HEK293 (cell line): ENCODE measurements around the gene PRMT1.
A peak's percentile ranks its signal among the peaks of the same experiment; 100 is the strongest.

Source experiments
- CTCF ChIA-PET: fragments of 350-600 bp; formaldehyde crosslinking; extraction: SDS; loops from one replicate; lab custom pipeline; 2021; ENCODE audit warnings: antibody characterized with exemption; lab: Yijun Ruan, JAX
- POLR2A ChIA-PET: fragments of 300-600 bp; formaldehyde crosslinking; extraction: SDS; loops from one replicate; lab custom pipeline; 2020; ENCODE audit warnings: antibody characterized with exemption, inconsistent platforms; lab: Yijun Ruan, JAX
- H3K27ac ChIP-seq: fragments of 200-500 bp; sonication (Bioruptor generic); 2 replicates; pipeline ENCODE4 v1.5.1; 2014; ENCODE audit warnings: low read depth, low read length, control low read depth, inconsistent platforms; ENCODE audit errors: extremely low read depth
- H3K36me3 ChIP-seq, 2 experiments: fragments of 200-500 bp in 1 of 2; sonication (Bioruptor generic) in 1 of 2; 1 replicate in 1 of 2; 2 replicates in 1 of 2; pipeline ENCODE4 v1.5.1; 2014 to 2017; ENCODE audit warnings: inconsistent platforms in 2 of 2, low read length in 2 of 2; ENCODE audit not compliant: control insufficient read depth in 2 of 2, insufficient read depth in 1 of 2
- H3K4me1 ChIP-seq: fragments of 200-500 bp; sonication (Bioruptor generic); 2 replicates; pipeline ENCODE4 v1.5.1; 2014; ENCODE audit warnings: mild to moderate bottlenecking, low read length, inconsistent platforms; ENCODE audit not compliant: control insufficient read depth, insufficient read depth
- H3K4me3 ChIP-seq: 2 replicates; pipeline ENCODE4 v1.5.1; 2011; ENCODE audit warnings: low read depth, mild to moderate bottlenecking, control low read depth, low read length, moderate library complexity
- H3K9me3 ChIP-seq: fragments of 200-500 bp; sonication (Bioruptor generic); 2 replicates; pipeline ENCODE4 v1.5.1; 2014; ENCODE audit warnings: low read depth, low read length, inconsistent platforms; ENCODE audit not compliant: control insufficient read depth, insufficient read depth
- BCL11A ChIP-seq: fragments of 450-650 bp; formaldehyde crosslinking; IDR thresholded peaks from 2 replicates; pipeline ENCODE4 v1.5.1; 2016; ENCODE audit warnings: low read depth, missing biosample characterization, missing genetic modification characterization
- EGR2 ChIP-seq: fragments of 450-650 bp; formaldehyde crosslinking; IDR thresholded peaks from 2 replicates; pipeline ENCODE4 v1.5.1; 2016; ENCODE audit warnings: low read depth, missing biosample characterization, missing genetic modification characterization
- GLIS1 ChIP-seq: fragments of 450-650 bp; formaldehyde crosslinking; IDR thresholded peaks from 2 replicates; pipeline ENCODE4 v1.5.1; 2016; ENCODE audit warnings: missing biosample characterization, missing genetic modification characterization
- IKZF3 ChIP-seq: fragments of 450-650 bp; IDR thresholded peaks from 2 replicates; pipeline ENCODE4 v1.5.0; 2018; ENCODE audit warnings: missing biosample characterization, mild to moderate bottlenecking, missing genetic modification characterization, moderate library complexity
- KLF10 ChIP-seq: fragments of 450-650 bp; IDR thresholded peaks from 2 replicates; pipeline ENCODE4 v1.5.1; 2018; ENCODE audit warnings: missing biosample characterization, mild to moderate bottlenecking, missing genetic modification characterization
- KLF16 ChIP-seq: fragments of 450-650 bp; formaldehyde crosslinking; IDR thresholded peaks from 2 replicates; pipeline ENCODE4 v1.5.1; 2017; ENCODE audit warnings: missing biosample characterization, missing genetic modification characterization
- KLF9 ChIP-seq: fragments of 450-650 bp; formaldehyde crosslinking; IDR thresholded peaks from 2 replicates; pipeline ENCODE4 v1.5.1; 2016; ENCODE audit warnings: missing biosample characterization, missing genetic modification characterization, low read depth
- PATZ1 ChIP-seq: fragments of 450-650 bp; formaldehyde crosslinking; IDR thresholded peaks from 2 replicates; pipeline ENCODE4 v1.5.1; 2016; ENCODE audit warnings: missing biosample characterization, missing genetic modification characterization
- SP7 ChIP-seq: fragments of 450-650 bp; formaldehyde crosslinking; IDR thresholded peaks from 2 replicates; pipeline ENCODE4 v1.5.1; 2016; ENCODE audit warnings: missing biosample characterization, missing genetic modification characterization
- ZBTB17 ChIP-seq: fragments of 450-650 bp; formaldehyde crosslinking; IDR thresholded peaks from 2 replicates; pipeline ENCODE4 v1.5.1; 2016; ENCODE audit warnings: missing biosample characterization, missing genetic modification characterization
- ZFP37 ChIP-seq: fragments of 450-650 bp; formaldehyde crosslinking; IDR thresholded peaks from 2 replicates; pipeline ENCODE4 v1.5.1; 2016; ENCODE audit warnings: missing biosample characterization, missing genetic modification characterization
- ZFP69B ChIP-seq: fragments of 450-650 bp; formaldehyde crosslinking; IDR thresholded peaks from 2 replicates; pipeline ENCODE4 v1.5.1; 2016; ENCODE audit warnings: missing biosample characterization, missing genetic modification characterization
- ZNF10 ChIP-seq: fragments of 450-650 bp; formaldehyde crosslinking; IDR thresholded peaks from 2 replicates; pipeline ENCODE4 v1.5.1; 2017; ENCODE audit warnings: missing biosample characterization, missing genetic modification characterization
- ZNF133 ChIP-seq: fragments of 450-650 bp; formaldehyde crosslinking; IDR thresholded peaks from 2 replicates; pipeline ENCODE4 v1.5.1; 2016; ENCODE audit warnings: missing biosample characterization, missing genetic modification characterization
- ZNF175 ChIP-seq: fragments of 450-650 bp; formaldehyde crosslinking; IDR thresholded peaks from 2 replicates; pipeline ENCODE4 v1.5.1; 2016; ENCODE audit warnings: missing biosample characterization, missing genetic modification characterization
- ZNF184 ChIP-seq: fragments of 450-650 bp; IDR thresholded peaks from 2 replicates; pipeline ENCODE4 v1.5.1; 2018; ENCODE audit warnings: missing biosample characterization, mild to moderate bottlenecking, missing genetic modification characterization
- ZNF311 ChIP-seq: fragments of 450-650 bp; formaldehyde crosslinking; IDR thresholded peaks from 2 replicates; pipeline ENCODE4 v1.5.1; 2017; ENCODE audit warnings: missing biosample characterization, missing genetic modification characterization, borderline replicate concordance
- ZNF394 ChIP-seq: fragments of 450-650 bp; formaldehyde crosslinking; IDR thresholded peaks from 2 replicates; pipeline ENCODE4 v1.5.1; 2016; ENCODE audit warnings: missing biosample characterization, missing genetic modification characterization, mild to moderate bottlenecking, moderate library complexity, borderline replicate concordance
- ZNF514 ChIP-seq: fragments of 450-650 bp; formaldehyde crosslinking; IDR thresholded peaks from 2 replicates; pipeline ENCODE4 v1.5.1; 2016; ENCODE audit warnings: missing biosample characterization, missing genetic modification characterization
- ZNF560 ChIP-seq: fragments of 450-650 bp; formaldehyde crosslinking; IDR thresholded peaks from 2 replicates; pipeline ENCODE4 v1.5.1; 2017; ENCODE audit warnings: missing biosample characterization, missing genetic modification characterization, borderline replicate concordance
- ZNF571 ChIP-seq: fragments of 450-650 bp; formaldehyde crosslinking; IDR thresholded peaks from 2 replicates; pipeline ENCODE4 v1.5.0; 2017; ENCODE audit warnings: missing biosample characterization, missing genetic modification characterization
- ZNF596 ChIP-seq: fragments of 450-650 bp; IDR thresholded peaks from 2 replicates; pipeline ENCODE4 v1.5.0; 2018; ENCODE audit warnings: missing biosample characterization, mild to moderate bottlenecking, missing genetic modification characterization, moderate library complexity
- ZNF600 ChIP-seq: fragments of 450-650 bp; formaldehyde crosslinking; IDR thresholded peaks from 2 replicates; pipeline ENCODE4 v1.5.1; 2016; ENCODE audit warnings: missing biosample characterization, missing genetic modification characterization
- ZNF610 ChIP-seq: fragments of 450-650 bp; formaldehyde crosslinking; IDR thresholded peaks from 2 replicates; pipeline ENCODE4 v1.5.1; 2016; ENCODE audit warnings: missing biosample characterization, missing genetic modification characterization, borderline replicate concordance
- ZNF768 ChIP-seq: fragments of 450-650 bp; formaldehyde crosslinking; IDR thresholded peaks from 2 replicates; pipeline ENCODE4 v1.5.1; 2018; ENCODE audit warnings: missing biosample characterization, mild to moderate bottlenecking, missing genetic modification characterization
- ZNF792 ChIP-seq: fragments of 450-650 bp; formaldehyde crosslinking; IDR thresholded peaks from 2 replicates; pipeline ENCODE4 v1.5.1; 2016; ENCODE audit warnings: missing biosample characterization, missing genetic modification characterization
- ZSCAN30 ChIP-seq: fragments of 450-650 bp; IDR thresholded peaks from 2 replicates; pipeline ENCODE4 v1.5.1; 2018; ENCODE audit warnings: missing biosample characterization, mild to moderate bottlenecking, missing genetic modification characterization, moderate library complexity
- TF ChIP-seq, protein P1 (sequence below): fragments of 450-650 bp; formaldehyde crosslinking; conservative IDR thresholded peaks from 2 replicates; pipeline ENCODE4 v1.5.1; 2016; ENCODE audit warnings: low read depth, missing biosample characterization, missing genetic modification characterization
- TF ChIP-seq, protein P2 (sequence below): fragments of 450-650 bp; formaldehyde crosslinking; IDR thresholded peaks from 2 replicates; pipeline ENCODE4 v1.5.1; 2016; ENCODE audit warnings: missing biosample characterization, missing genetic modification characterization

PRMT1 gene

DNA sequence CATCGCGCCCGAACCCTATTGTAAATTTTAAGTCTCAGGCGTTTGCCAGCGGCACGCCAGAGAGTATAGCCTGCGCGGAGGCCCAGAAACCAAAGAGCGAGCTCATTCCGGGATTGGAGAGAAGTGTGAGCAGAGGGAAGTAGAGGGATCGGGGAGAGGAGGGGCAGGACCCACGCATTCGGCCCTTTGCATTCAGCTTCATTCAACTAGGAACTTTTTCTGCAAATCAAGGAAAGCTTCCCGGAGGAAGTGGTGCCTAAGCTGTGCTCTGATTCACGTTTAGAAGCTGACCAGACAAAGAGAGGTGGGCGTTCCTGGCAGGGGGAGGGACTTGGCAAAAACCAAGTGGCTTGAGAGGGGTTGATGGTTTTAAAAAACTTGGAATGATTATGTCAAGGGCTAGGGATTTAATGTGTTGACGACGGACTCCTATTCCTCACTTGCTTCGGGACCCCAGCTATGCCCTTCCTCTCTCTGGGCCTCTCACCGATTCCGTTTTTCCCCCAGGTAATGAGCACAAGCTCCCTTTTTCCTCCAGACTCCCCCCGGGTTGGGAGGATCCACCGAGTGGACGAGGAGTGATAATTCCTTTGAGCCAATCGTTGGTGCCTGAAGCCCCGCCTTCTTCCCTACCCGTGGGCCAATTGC is 811 bp upstream of the PRMT1 start:
- peaks cover 23% of the 10 kb centered on the region for H3K4me1 ChIP-seq
- ChIA-PET POLR2A (interaction anchor here (0.5 to 3.8 kb wide), 36 partner anchors 9 to 602 kb away, joined by 3 to 56 read pairs (median 5); partner anchors contain the start of genes ADM5, AKT1S1, ALDH16A1 and AP2A1), CTCF (interaction anchor here (0.6 to 4.4 kb wide), 11 partner anchors 12 to 203 kb away, joined by 3 to 27 read pairs (median 4); partner anchors contain the start of genes BCL2L12, IRF3 and PRRG2)
- peaks cover 13 to 14% of the 10 kb centered on the region in 2 experiments; a peak in 2 of 3 replicates for H3K36me3 ChIP-seq
- peak overlapping the region; percentile 94 for H3K27ac ChIP-seq
- no peaks in the 10 kb centered on the region for H3K9me3 ChIP-seq
- peak overlapping the region; percentile 46 for H3K4me3 ChIP-seq
- TF ChIP-seq ZNF175 (tag by site-specific recombination) (no peak), SP7 (tag by site-specific recombination) (peak; percentile 82), ZSCAN30 (peak; percentile 22; the same call in 1 of the 2 replicates), ZNF184 (tag by site-specific recombination) (no peak), ZNF600 (tag by site-specific recombination) (no peak), PATZ1 (tag by site-specific recombination) (no peak), ZNF610 (tag by site-specific recombination) (no peak), ZFP69B (tag by site-specific recombination) (peak; percentile 21; the same call in 1 of the 2 replicates), KLF10 (tag by site-specific recombination) (peak; percentile 61; the same call in 1 of the 2 replicates), ZNF514 (tag by site-specific recombination) (no peak), IKZF3 (tag by site-specific recombination) (peak; percentile 78), ZNF560 (tag by site-specific recombination) (no peak), ZNF394 (tag by site-specific recombination) (peak; percentile 22; the same call in 1 of the 2 replicates), ZBTB17 (peak; percentile 74), ZNF792 (tag by site-specific recombination) (0 out of 2 replicates have a peak, but pooled peaks have one; percentile 58), ZFP37 (tag by site-specific recombination) (no peak), KLF16 (peak; percentile 96), ZNF133 (tag by site-specific recombination) (no peak), BCL11A (no peak), EGR2 (peak; percentile 31; the same call in 1 of the 2 replicates), ZNF596 (no peak), ZNF768 (peak; percentile 96), ZNF10 (tag by site-specific recombination) (0 out of 2 replicates have a peak, but pooled peaks have one; percentile 11), GLIS1 (tag by site-specific recombination) (no peak), ZNF311 (tag by site-specific recombination) (no peak), ZNF571 (tag by site-specific recombination) (no peak), KLF9 (tag by site-specific recombination) (peak; percentile 86)
- TF ChIP-seq, protein P1, sequence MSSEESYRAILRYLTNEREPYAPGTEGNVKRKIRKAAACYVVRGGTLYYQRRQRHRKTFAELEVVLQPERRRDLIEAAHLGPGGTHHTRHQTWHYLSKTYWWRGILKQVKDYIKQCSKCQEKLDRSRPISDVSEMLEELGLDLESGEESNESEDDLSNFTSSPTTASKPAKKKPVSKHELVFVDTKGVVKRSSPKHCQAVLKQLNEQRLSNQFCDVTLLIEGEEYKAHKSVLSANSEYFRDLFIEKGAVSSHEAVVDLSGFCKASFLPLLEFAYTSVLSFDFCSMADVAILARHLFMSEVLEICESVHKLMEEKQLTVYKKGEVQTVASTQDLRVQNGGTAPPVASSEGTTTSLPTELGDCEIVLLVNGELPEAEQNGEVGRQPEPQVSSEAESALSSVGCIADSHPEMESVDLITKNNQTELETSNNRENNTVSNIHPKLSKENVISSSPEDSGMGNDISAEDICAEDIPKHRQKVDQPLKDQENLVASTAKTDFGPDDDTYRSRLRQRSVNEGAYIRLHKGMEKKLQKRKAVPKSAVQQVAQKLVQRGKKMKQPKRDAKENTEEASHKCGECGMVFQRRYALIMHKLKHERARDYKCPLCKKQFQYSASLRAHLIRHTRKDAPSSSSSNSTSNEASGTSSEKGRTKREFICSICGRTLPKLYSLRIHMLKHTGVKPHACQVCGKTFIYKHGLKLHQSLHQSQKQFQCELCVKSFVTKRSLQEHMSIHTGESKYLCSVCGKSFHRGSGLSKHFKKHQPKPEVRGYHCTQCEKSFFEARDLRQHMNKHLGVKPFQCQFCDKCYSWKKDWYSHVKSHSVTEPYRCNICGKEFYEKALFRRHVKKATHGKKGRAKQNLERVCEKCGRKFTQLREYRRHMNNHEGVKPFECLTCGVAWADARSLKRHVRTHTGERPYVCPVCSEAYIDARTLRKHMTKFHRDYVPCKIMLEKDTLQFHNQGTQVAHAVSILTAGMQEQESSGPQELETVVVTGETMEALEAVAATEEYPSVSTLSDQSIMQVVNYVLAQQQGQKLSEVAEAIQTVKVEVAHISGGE (tag by site-specific recombination): 0 out of 2 replicates have a peak, but pooled peaks have one; percentile 22
- TF ChIP-seq, protein P2, sequence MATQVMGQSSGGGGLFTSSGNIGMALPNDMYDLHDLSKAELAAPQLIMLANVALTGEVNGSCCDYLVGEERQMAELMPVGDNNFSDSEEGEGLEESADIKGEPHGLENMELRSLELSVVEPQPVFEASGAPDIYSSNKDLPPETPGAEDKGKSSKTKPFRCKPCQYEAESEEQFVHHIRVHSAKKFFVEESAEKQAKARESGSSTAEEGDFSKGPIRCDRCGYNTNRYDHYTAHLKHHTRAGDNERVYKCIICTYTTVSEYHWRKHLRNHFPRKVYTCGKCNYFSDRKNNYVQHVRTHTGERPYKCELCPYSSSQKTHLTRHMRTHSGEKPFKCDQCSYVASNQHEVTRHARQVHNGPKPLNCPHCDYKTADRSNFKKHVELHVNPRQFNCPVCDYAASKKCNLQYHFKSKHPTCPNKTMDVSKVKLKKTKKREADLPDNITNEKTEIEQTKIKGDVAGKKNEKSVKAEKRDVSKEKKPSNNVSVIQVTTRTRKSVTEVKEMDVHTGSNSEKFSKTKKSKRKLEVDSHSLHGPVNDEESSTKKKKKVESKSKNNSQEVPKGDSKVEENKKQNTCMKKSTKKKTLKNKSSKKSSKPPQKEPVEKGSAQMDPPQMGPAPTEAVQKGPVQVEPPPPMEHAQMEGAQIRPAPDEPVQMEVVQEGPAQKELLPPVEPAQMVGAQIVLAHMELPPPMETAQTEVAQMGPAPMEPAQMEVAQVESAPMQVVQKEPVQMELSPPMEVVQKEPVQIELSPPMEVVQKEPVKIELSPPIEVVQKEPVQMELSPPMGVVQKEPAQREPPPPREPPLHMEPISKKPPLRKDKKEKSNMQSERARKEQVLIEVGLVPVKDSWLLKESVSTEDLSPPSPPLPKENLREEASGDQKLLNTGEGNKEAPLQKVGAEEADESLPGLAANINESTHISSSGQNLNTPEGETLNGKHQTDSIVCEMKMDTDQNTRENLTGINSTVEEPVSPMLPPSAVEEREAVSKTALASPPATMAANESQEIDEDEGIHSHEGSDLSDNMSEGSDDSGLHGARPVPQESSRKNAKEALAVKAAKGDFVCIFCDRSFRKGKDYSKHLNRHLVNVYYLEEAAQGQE (tag by site-specific recombination): 0 out of 2 replicates have a peak, but pooled peaks have one; percentile 21
